K562 (cell line): ENCODE data around the gene DCST1. TPM values are rescaled to one million over a fixed set of nuclear protein-coding genes. Genes with fewer than 3 reads are reported as not detected.
A peak's percentile ranks its signal among the peaks of the same experiment; 100 is the strongest.

Source experiments
- ATF7 ChIP-seq: fragments of 450-650 bp; IDR thresholded peaks from 2 replicates; pipeline ENCODE4 v1.7.1; 2014; ENCODE audit warnings: mild to moderate bottlenecking, moderate library complexity
- ELF1 ChIP-seq: fragments of 200-800 bp; sonication (Bioruptor generic); IDR thresholded peaks from 2 replicates; pipeline ENCODE4 v1.6.1; 2016; ENCODE audit warnings: missing genetic modification characterization, missing compliant biosample characterization
- GATAD2A ChIP-seq: fragments of 450-650 bp; IDR thresholded peaks from 2 replicates; pipeline ENCODE4 v1.6.1; 2017
- HMGN3 ChIP-seq: IDR thresholded peaks from 2 replicates; pipeline ENCODE4 v1.6.1; 2011; ENCODE audit warnings: borderline replicate concordance, low read depth, mild to moderate bottlenecking, mixed read lengths, low read length; ENCODE audit not compliant: insufficient read length; ENCODE audit errors: extremely low read depth
- HNRNPL ChIP-seq: fragments of 200-400 bp; formaldehyde crosslinking; IDR thresholded peaks from 2 replicates; pipeline ENCODE4 v1.6.1; 2017; ENCODE audit warnings: low read depth, mild to moderate bottlenecking, low read length
- ILF3 ChIP-seq: fragments of 450-650 bp; IDR thresholded peaks from 2 replicates; pipeline ENCODE4 v1.6.1; 2018; ENCODE audit warnings: antibody characterized with exemption, mild to moderate bottlenecking, moderate library complexity, borderline replicate concordance
- KAT7 ChIP-seq: sonication (generic); formaldehyde crosslinking; IDR thresholded peaks from 2 replicates; pipeline ENCODE4 v1.8.0; 2022; ENCODE audit warnings: missing genetic modification reagents, mild to moderate bottlenecking, borderline replicate concordance
- KDM4B ChIP-seq, 2 experiments: fragments of 450-650 bp in 1 of 2; sonication (generic) in 1 of 2; IDR thresholded peaks; 2 replicates each; pipeline ENCODE4 v1.6.1; 2016 to 2017; ENCODE audit warnings: borderline replicate concordance in 2 of 2, antibody characterized with exemption in 1 of 2, low read depth in 1 of 2, mild to moderate bottlenecking in 1 of 2
- NFIC ChIP-seq: fragments of 450-650 bp; IDR thresholded peaks from 2 replicates; pipeline ENCODE4 v1.6.1; 2017; ENCODE audit warnings: mild to moderate bottlenecking, inconsistent platforms
- NR3C1 ChIP-seq: sonication (generic); formaldehyde crosslinking; IDR thresholded peaks from 2 replicates; pipeline ENCODE4 v1.8.1; 2022; ENCODE audit warnings: missing genetic modification reagents
- NR4A1 ChIP-seq, 2 experiments: fragments of 250-450 bp in 1 of 2; fragments of 450-650 bp in 1 of 2; sonication (Bioruptor Pico) in 1 of 2; IDR thresholded peaks; 2 replicates each; pipeline versions ENCODE4 v1.4.0 to v1.6.1; 2016 to 2020; ENCODE audit warnings: mild to moderate bottlenecking in 2 of 2, missing compliant biosample characterization in 1 of 2, missing genetic modification characterization in 1 of 2, moderate library complexity in 1 of 2
- OTX1 ChIP-seq: fragments of 450-650 bp; formaldehyde crosslinking; IDR thresholded peaks from 2 replicates; pipeline ENCODE4 v1.4.0; 2022; ENCODE audit warnings: mild to moderate bottlenecking
- RB1 ChIP-seq: fragments of 450-650 bp; IDR thresholded peaks from 2 replicates; pipeline ENCODE4 v1.6.1; 2017; ENCODE audit warnings: low read depth, mild to moderate bottlenecking
- SAP30 ChIP-seq: fragments of 200-600 bp; sonication (generic); IDR thresholded peaks from 2 replicates; pipeline ENCODE4 v1.6.1; 2012; ENCODE audit warnings: borderline replicate concordance, low read depth, mild to moderate bottlenecking, moderate library complexity, low read length, control low read depth, inconsistent platforms; ENCODE audit not compliant: insufficient read depth, poor library complexity, severe bottlenecking
- TBL1XR1 ChIP-seq, 2 experiments: IDR thresholded peaks; 2 replicates each; pipeline ENCODE4 v1.6.1; 2012; ENCODE audit warnings: improper control_type of control experiment in 2 of 2, low read length in 2 of 2, mild to moderate bottlenecking in 1 of 2
- ZNF217 ChIP-seq: sonication (generic); formaldehyde crosslinking; IDR thresholded peaks from 2 replicates; pipeline ENCODE4 v1.8.0; 2022; ENCODE audit warnings: mild to moderate bottlenecking, missing genetic modification reagents
- polyA plus RNA-seq, 8 experiments: library from polyadenylated mRNA; depleted of rRNA in 4 of 8; stranded (reverse) in 5 of 8; unstranded in 3 of 8; fragments of >200 nt; fragmentation: Nextera tagmentation in 2 of 8; fragmentation: Illumina TruSeq in 1 of 8; extraction: Ambion mirVana in 2 of 8; extraction: Trizol in 1 of 8; gene quantifications; 2 replicates each; pipeline versions ENCODE4 v1.2.1 to v1.2.3, GENCODE V29; 2011 to 2014; ENCODE audit warnings: inconsistent platforms in 1 of 8, missing spikeins in 1 of 8
- total RNA-seq, 7 experiments: library from RNA; depleted of rRNA in 6 of 7; stranded (reverse); fragments of >200 nt in 6 of 7; fragmentation: Illumina TruSeq in 2 of 7; extraction: Trizol in 2 of 7; gene quantifications; 2 replicates each; pipeline versions ENCODE4 v1.2.1 to v1.2.3, GENCODE V29; 2011 to 2021; ENCODE audit warnings: low replicate concordance in 1 of 7
- TF ChIP-seq, protein P1 (sequence below), 3 experiments: fragments of 200-800 bp in 1 of 3; sonication (Bioruptor generic) in 1 of 3; sonication (generic) in 1 of 3; formaldehyde crosslinking in 1 of 3; IDR thresholded peaks; 2 replicates each; pipeline versions ENCODE4 v1.6.1 to v1.8.0; 2016 to 2022; ENCODE audit warnings: mild to moderate bottlenecking in 2 of 3, missing compliant biosample characterization in 2 of 3, missing genetic modification characterization in 2 of 3, missing genetic modification reagents in 1 of 3
- TF ChIP-seq, protein P2 (sequence below): fragments of 450-650 bp; IDR thresholded peaks from 2 replicates; pipeline ENCODE4 v1.6.1; 2016; ENCODE audit warnings: borderline replicate concordance
- TF ChIP-seq, protein P3 (sequence below): fragments of 250-450 bp; sonication (Bioruptor Pico); IDR thresholded peaks from 2 replicates; pipeline ENCODE4 v1.8.0; 2022; ENCODE audit warnings: moderate library complexity, mild to moderate bottlenecking, inconsistent platforms

The DCST1 gene
- total and polyA plus RNA-seq, 9 of the 15 experiments (the other 6 are each of a cell fraction or from before 2014, with no cell fraction given), result not detected

DNA sequence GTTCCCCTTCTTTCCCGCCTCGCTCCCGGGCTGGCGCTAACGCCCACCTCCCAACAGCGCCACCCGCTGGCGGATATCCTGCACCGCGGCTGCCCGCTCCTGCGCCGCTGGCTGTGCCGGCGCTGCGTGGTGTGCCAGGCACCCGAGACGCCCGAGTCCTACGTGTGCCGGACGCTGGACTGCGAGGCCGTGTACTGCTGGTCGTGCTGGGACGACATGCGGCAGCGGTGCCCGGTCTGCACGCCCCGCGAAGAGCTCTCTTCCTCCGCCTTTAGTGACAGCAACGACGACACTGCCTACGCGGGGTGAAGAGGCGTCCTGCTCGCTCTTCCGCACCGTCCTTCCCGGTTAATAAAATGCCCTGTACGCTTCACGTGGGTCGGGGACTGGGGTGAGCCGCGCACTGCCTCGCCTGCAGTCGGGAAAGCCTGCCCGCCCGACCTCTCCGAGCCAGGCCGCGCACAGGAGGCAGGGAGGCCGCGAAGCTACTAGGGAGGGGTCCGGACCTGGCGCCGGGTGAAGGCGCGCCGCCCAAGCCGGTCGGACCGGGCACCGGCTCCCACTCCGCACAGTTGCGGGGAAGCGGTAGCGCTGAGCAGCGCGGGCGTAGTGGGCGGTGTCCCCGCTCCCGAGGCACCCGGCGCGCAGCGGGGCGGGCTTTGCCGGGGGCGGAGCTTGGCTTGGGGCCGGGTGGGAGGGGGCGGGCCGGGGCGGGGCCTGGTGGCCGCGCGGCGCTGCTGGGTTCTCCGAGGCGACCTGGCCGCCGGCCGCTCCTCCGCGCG, 17.1 kb downstream of the DCST1 start, which contains the start of gene ADAM15 (continued):
- TF ChIP-seq ILF3 (no peak), SAP30 (peak; percentile 70), OTX1 (no peak), GATAD2A (peak; percentile 38; the same call in 1 of the 2 replicates), RB1 (peak; percentile 99), HMGN3 (peak; percentile 50), KAT7 (peak; percentile 70; the same call in 1 of the 2 replicates), NR3C1 (CRISPR knock-in tag) (0 out of 2 replicates have a peak, but pooled peaks have one; percentile 51), ELF1 (tag) (peak; percentile 62; the same call in 1 of the 2 replicates), NFIC (peak; percentile 22), KDM4B (IDR thresholded peaks at IDR 0.05; ENCODE audit: borderline replicate concordance in 2 of 2, low read depth in 1 of 2) (peak in 1 of 2 experiments; percentile 16; a peak in 1 of 4 replicates), ZNF217 (CRISPR knock-in tag) (no peak), NR4A1 (CRISPR knock-in tag; IDR thresholded peaks at IDR 0.05) (no peak), NR4A1 (tag; IDR thresholded peaks at IDR 0.05) (0 out of 2 replicates have a peak, but pooled peaks have one; percentile 3), ATF7 (peak; percentile 67; the same call in 1 of the 2 replicates), HNRNPL (peak; percentile 72), TBL1XR1 (IDR thresholded peaks at IDR 0.05; ENCODE audit: low read length in 2 of 2) (0 out of 4 replicates have a peak, but pooled peaks of 1 of the 2 experiments have one; percentile 45)
- TF ChIP-seq, protein P1, sequence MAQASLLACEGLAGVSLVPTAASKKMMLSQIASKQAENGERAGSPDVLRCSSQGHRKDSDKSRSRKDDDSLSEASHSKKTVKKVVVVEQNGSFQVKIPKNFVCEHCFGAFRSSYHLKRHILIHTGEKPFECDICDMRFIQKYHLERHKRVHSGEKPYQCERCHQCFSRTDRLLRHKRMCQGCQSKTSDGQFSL (CRISPR knock-in tag; IDR thresholded peaks at IDR 0.05), result 0 out of 2 replicates have a peak, but pooled peaks have one; percentile 60
- TF ChIP-seq, protein P1 (tag; IDR thresholded peaks at IDR 0.05), result no peak
- TF ChIP-seq, protein P2, sequence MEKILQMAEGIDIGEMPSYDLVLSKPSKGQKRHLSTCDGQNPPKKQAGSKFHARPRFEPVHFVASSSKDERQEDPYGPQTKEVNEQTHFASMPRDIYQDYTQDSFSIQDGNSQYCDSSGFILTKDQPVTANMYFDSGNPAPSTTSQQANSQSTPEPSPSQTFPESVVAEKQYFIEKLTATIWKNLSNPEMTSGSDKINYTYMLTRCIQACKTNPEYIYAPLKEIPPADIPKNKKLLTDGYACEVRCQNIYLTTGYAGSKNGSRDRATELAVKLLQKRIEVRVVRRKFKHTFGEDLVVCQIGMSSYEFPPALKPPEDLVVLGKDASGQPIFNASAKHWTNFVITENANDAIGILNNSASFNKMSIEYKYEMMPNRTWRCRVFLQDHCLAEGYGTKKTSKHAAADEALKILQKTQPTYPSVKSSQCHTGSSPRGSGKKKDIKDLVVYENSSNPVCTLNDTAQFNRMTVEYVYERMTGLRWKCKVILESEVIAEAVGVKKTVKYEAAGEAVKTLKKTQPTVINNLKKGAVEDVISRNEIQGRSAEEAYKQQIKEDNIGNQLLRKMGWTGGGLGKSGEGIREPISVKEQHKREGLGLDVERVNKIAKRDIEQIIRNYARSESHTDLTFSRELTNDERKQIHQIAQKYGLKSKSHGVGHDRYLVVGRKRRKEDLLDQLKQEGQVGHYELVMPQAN, result peak; percentile 76; the same call in 1 of the 2 replicates
- TF ChIP-seq, protein P3, sequence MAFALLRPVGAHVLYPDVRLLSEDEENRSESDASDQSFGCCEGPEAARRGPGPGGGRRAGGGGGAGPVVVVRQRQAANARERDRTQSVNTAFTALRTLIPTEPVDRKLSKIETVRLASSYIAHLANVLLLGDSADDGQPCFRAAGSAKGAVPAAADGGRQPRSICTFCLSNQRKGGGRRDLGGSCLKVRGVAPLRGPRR (CRISPR knock-in tag), result no peak
